MM.1S (cell line): ENCODE results near the gene EIF4G2.

ENCODE experiments used
- DNase-seq: peaks from one replicate; pipeline ENCODE4 v3.0.0-alpha.2; 2015
- H2AFZ ChIP-seq: fragments of 300-600 bp; sonication (generic); 2 replicates; pipeline ENCODE4 v1.6.0; 2016; ENCODE audit warnings: antibody characterized with exemption, low read length
- H3F3A ChIP-seq: fragments of 300-600 bp; sonication (generic); 2 replicates; pipeline ENCODE4 v1.6.1; 2016; ENCODE audit warnings: mild to moderate bottlenecking, antibody characterized with exemption, low read length, moderate library complexity, mixed read lengths; ENCODE audit not compliant: insufficient read depth
- H3K27ac ChIP-seq: fragments of 300-600 bp; sonication (generic); 2 replicates; pipeline ENCODE4 v1.5.1; 2016; ENCODE audit warnings: mild to moderate bottlenecking, low read length
- H3K27me3 ChIP-seq: fragments of 300-600 bp; sonication (generic); replicated peaks from 2 replicates; pipeline ENCODE4 v1.6.0; 2016; ENCODE audit warnings: low read length; ENCODE audit not compliant: insufficient read depth
- H3K36me3 ChIP-seq: fragments of 300-600 bp; sonication (generic); replicated peaks from 2 replicates; pipeline ENCODE4 v1.6.1; 2016; ENCODE audit warnings: mild to moderate bottlenecking, low read length, mixed read lengths; ENCODE audit not compliant: insufficient read depth
- H3K4me1 ChIP-seq: fragments of 300-600 bp; sonication (generic); 2 replicates; pipeline ENCODE4 v1.6.1; 2016; ENCODE audit warnings: low read length, mixed read lengths
- H3K4me2 ChIP-seq: fragments of 300-600 bp; sonication (generic); 2 replicates; pipeline ENCODE4 v1.6.0; 2016; ENCODE audit warnings: low read depth, low read length
- H3K4me3 ChIP-seq: fragments of 300-600 bp; sonication (generic); 2 replicates; pipeline ENCODE4 v1.5.1; 2016; ENCODE audit warnings: low read length, mixed read lengths
- H3K79me2 ChIP-seq: fragments of 300-600 bp; sonication (generic); 2 replicates; pipeline ENCODE4 v1.6.1; 2016; ENCODE audit warnings: mixed run types, low read length, mixed read lengths
- H3K9ac ChIP-seq: fragments of 300-600 bp; sonication (generic); 2 replicates; pipeline ENCODE4 v1.6.1; 2016; ENCODE audit warnings: low read length, mixed read lengths
- H3K9me2 ChIP-seq: fragments of 300-600 bp; sonication (generic); replicated peaks from 2 replicates; pipeline ENCODE4 v1.6.1; 2016; ENCODE audit warnings: mild to moderate bottlenecking, low read length, mixed read lengths; ENCODE audit not compliant: insufficient read depth
- H3K9me3 ChIP-seq: fragments of 300-600 bp; sonication (generic); replicated peaks from 2 replicates; pipeline ENCODE4 v1.6.1; 2016; ENCODE audit warnings: mild to moderate bottlenecking, low read length, mixed read lengths; ENCODE audit not compliant: insufficient read depth
- H4K20me1 ChIP-seq: fragments of 300-600 bp; sonication (generic); 2 replicates; pipeline ENCODE4 v1.6.1; 2016; ENCODE audit warnings: mild to moderate bottlenecking, low read length, moderate library complexity, mixed read lengths; ENCODE audit not compliant: insufficient read depth
- CTCF ChIP-seq: fragments of 300-600 bp; sonication (generic); IDR thresholded peaks from 2 replicates; pipeline ENCODE4 v1.5.1; 2016; ENCODE audit warnings: antibody characterized with exemption, low read length, mixed read lengths
- EZH2 ChIP-seq: fragments of 300-600 bp; sonication (generic); optimal IDR thresholded peaks from 2 replicates; pipeline ENCODE3; 2017; ENCODE audit warnings: low read depth, mild to moderate bottlenecking, antibody characterized with exemption, low read length, mixed read lengths
- EZH2phosphoT487 ChIP-seq: fragments of 300-600 bp; sonication (generic); IDR thresholded peaks from 2 replicates; pipeline ENCODE4 v1.6.1; 2018; ENCODE audit warnings: antibody characterized with exemption, low read length

The EIF4G2 gene

GRCh38 chr11:10762185-10762584, 46.5 kb downstream of the EIF4G2 start:
- no peak overlapping the region for H3K9ac ChIP-seq
- no peak overlapping the region for H3K27ac ChIP-seq
- H3K4me2 ChIP-seq, result no peak overlapping the region
- peak; percentile 30 for DNase-seq
- H3K9me3 ChIP-seq, result no peaks in the 10 kb centered on the region
- no peaks in the 10 kb centered on the region for H3F3A ChIP-seq
- H4K20me1 ChIP-seq, result no peaks in the 10 kb centered on the region
- H3K27me3 ChIP-seq, result no peaks in the 10 kb centered on the region
- no peak overlapping the region for H3K4me3 ChIP-seq
- H3K36me3 ChIP-seq, result peaks cover 8% of the 10 kb centered on the region; the same call in 1 of the 2 replicates
- H3K9me2 ChIP-seq, result no peaks in the 10 kb centered on the region
- H3K4me1 ChIP-seq, result 0 out of 2 replicates have a peak, but pooled peaks cover 7% of the 10 kb centered on the region
- H3K79me2 ChIP-seq, result no peaks in the 10 kb centered on the region
- no peak overlapping the region for H2AFZ ChIP-seq
- TF ChIP-seq EZH2phosphoT487 (no peak), CTCF (no peak), EZH2 (no peak)

- 0 out of 2 replicates have a peak, but pooled peaks cover 7% of the 10 kb centered on the region for H3K4me1 ChIP-seq
- DNase-seq, result no peak
- peaks cover 8% of the 10 kb centered on the region; the same call in 1 of the 2 replicates for H3K36me3 ChIP-seq
- no peaks in the 10 kb centered on the region for H3K9me3 ChIP-seq
- no peaks in the 10 kb centered on the region for H3K79me2 ChIP-seq
- no peaks in the 10 kb centered on the region for H3K9me2 ChIP-seq
- no peak overlapping the region for H3K4me2 ChIP-seq
- no peaks in the 10 kb centered on the region for H3F3A ChIP-seq
- H3K4me3 ChIP-seq, result no peak overlapping the region
- H2AFZ ChIP-seq, result no peak overlapping the region
- H3K27me3 ChIP-seq, result no peaks in the 10 kb centered on the region
- no peak overlapping the region for H3K9ac ChIP-seq
- H3K27ac ChIP-seq, result no peak overlapping the region
- no peaks in the 10 kb centered on the region for H4K20me1 ChIP-seq
- TF ChIP-seq CTCF (no peak), EZH2 (no peak), EZH2phosphoT487 (no peak)
Measured at GRCh38 chr11:10761085-10761698, 47.5 kb downstream of the EIF4G2 start.

- Histone ChIP-seq H3F3A (no peaks in the 10 kb centered on the region), H3K4me2 (no peak overlapping the region)
Measured at GRCh38 chr11:10758957-10759356, 49.8 kb downstream of the EIF4G2 start.

More at GRCh38 chr11:10758957-10759356, 49.8 kb downstream of the EIF4G2 start:
- Histone ChIP-seq H3K9me2 (no peaks in the 10 kb centered on the region), H2AFZ (no peak overlapping the region), H3K4me3 (no peak overlapping the region), H3K27me3 (no peaks in the 10 kb centered on the region), H4K20me1 (no peaks in the 10 kb centered on the region), H3K9me3 (no peaks in the 10 kb centered on the region), H3K9ac (no peak overlapping the region), H3K27ac (no peak overlapping the region), H3K36me3 (peaks cover 5% of the 10 kb centered on the region; the same call in 1 of the 2 replicates), H3K79me2 (0 out of 2 replicates have a peak, but pooled peaks cover under 1% of the 10 kb centered on the region), H3K4me1 (0 out of 2 replicates have a peak, but pooled peaks cover 7% of the 10 kb centered on the region)
- DNase-seq, result no peak
- no peak for TF ChIP-seq EZH2
- peak; percentile 34 for TF ChIP-seq CTCF
